MCF 10A (cell line): Measurements from ENCODE around the gene HOXD9. TPM values are rescaled to one million over a fixed set of nuclear protein-coding genes. Genes with fewer than 3 reads are reported as not detected.
A peak's percentile ranks its signal among the peaks of the same experiment; 100 is the strongest.

Experiments used
- BruUV-seq: library from RNA; stranded (reverse); fragments of 400-500 nt; replicated peaks from 2 replicates; lab custom pipeline; 2021; lab: Mats Ljungman, UMichigan
- CTCF ChIA-PET: fragments of 300-600 bp; sonication (Branson Sonifier 250); formaldehyde crosslinking; extraction: SDS; loops from one replicate; lab custom pipeline; 2021; ENCODE audit warnings: antibody characterized with exemption, inconsistent platforms; lab: Yijun Ruan, JAX
- POLR2A ChIA-PET: fragments of 300-600, 350-650 bp; sonication (Branson Sonifier 250); formaldehyde crosslinking; extraction: SDS; loops from one replicate; lab custom pipeline; 2020; ENCODE audit warnings: antibody characterized with exemption, inconsistent platforms; lab: Yijun Ruan, JAX
- DNase-seq: peaks from one replicate; pipeline ENCODE4 v3.0.0-alpha.2; 2018; ENCODE audit not compliant: unreplicated experiment
- H3K27ac Mint-ChIP-seq: one replicate; pipeline ENCODE4 v1.8.0; 2022; ENCODE audit warnings: mild to moderate bottlenecking, low read depth, mixed read lengths; ENCODE audit not compliant: unreplicated experiment
- H3K27me3 Mint-ChIP-seq: one replicate; pipeline ENCODE4 v1.8.0; 2022; ENCODE audit warnings: mixed read lengths; ENCODE audit not compliant: insufficient read depth, unreplicated experiment
- H3K36me3 Mint-ChIP-seq: one replicate; pipeline ENCODE4 v1.8.0; 2022; ENCODE audit warnings: mild to moderate bottlenecking, moderate library complexity, mixed read lengths; ENCODE audit not compliant: insufficient read depth, unreplicated experiment
- H3K4me1 Mint-ChIP-seq: one replicate; pipeline ENCODE4 v1.8.0; 2022; ENCODE audit warnings: mixed read lengths; ENCODE audit not compliant: insufficient read depth, unreplicated experiment
- H3K4me3 Mint-ChIP-seq: one replicate; pipeline ENCODE4 v1.8.0; 2022; ENCODE audit warnings: mild to moderate bottlenecking, moderate library complexity, mixed read lengths; ENCODE audit not compliant: unreplicated experiment
- H3K9me3 Mint-ChIP-seq: one replicate; pipeline ENCODE4 v1.8.0; 2022; ENCODE audit warnings: mixed read lengths; ENCODE audit not compliant: unreplicated experiment
- intact Hi-C: fragments of 100-400 bp; cut with micrococcal nuclease; formaldehyde crosslinking; loops from 2 replicates; pipeline ENCODE4 v1.14.1; 2022
- total RNA-seq: library from RNA; stranded (reverse); gene quantifications from 2 replicates; pipeline ENCODE4 v1.2.3, GENCODE V29; 2022
- TF ChIP-seq, protein P1 (sequence below): fragments of 200-600 bp; IDR thresholded peaks from one replicate; pipeline ENCODE4 v1.8.0; 2022; ENCODE audit warnings: antibody characterized with exemption, mild to moderate bottlenecking; ENCODE audit not compliant: unreplicated experiment

Gene HOXD9
- total RNA-seq, 1 experiment from 2014 or later: not detected

DNA sequence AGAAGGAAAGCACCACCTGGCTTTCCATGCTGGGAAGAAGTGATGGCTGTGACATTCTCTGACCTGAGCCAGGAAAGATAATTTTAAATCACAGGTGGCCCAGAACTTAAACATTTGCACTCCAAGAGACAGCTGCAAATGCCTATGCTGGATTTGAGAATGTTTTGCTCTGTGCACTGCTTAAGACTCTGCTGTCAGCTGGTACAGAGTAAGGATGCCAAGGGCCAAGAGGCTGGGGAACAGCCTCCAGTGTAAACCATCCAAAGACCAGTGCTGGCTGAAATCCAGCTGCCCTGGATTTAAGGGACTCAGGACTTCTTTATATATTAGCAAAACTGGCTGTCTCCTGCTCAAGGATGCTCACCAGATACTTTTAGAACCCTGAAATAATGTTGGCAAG is 10.9 kb downstream of the HOXD9 start:
- Mint-ChIP-seq H3K9me3 (no peaks in the 10 kb centered on the region), H3K27me3 (no peaks in the 10 kb centered on the region), H3K4me1 (no peaks in the 10 kb centered on the region), H3K27ac (no peak overlapping the region), H3K36me3 (no peaks in the 10 kb centered on the region), H3K4me3 (no peak overlapping the region)
- CTCF ChIA-PET: interaction anchor here (0.6 to 4.7 kb wide), 9 partner anchors 322 to 1015 kb away, joined by 3 to 50 read pairs (median 5); no protein-coding TSS in a partner anchor
- TF ChIP-seq, protein P1, sequence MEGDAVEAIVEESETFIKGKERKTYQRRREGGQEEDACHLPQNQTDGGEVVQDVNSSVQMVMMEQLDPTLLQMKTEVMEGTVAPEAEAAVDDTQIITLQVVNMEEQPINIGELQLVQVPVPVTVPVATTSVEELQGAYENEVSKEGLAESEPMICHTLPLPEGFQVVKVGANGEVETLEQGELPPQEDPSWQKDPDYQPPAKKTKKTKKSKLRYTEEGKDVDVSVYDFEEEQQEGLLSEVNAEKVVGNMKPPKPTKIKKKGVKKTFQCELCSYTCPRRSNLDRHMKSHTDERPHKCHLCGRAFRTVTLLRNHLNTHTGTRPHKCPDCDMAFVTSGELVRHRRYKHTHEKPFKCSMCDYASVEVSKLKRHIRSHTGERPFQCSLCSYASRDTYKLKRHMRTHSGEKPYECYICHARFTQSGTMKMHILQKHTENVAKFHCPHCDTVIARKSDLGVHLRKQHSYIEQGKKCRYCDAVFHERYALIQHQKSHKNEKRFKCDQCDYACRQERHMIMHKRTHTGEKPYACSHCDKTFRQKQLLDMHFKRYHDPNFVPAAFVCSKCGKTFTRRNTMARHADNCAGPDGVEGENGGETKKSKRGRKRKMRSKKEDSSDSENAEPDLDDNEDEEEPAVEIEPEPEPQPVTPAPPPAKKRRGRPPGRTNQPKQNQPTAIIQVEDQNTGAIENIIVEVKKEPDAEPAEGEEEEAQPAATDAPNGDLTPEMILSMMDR: no peak
- no peak for DNase-seq
- BruUV-seq: no TSS peak
- POLR2A ChIA-PET: no interaction called here
- intact Hi-C loops: no loop called here

- Mint-ChIP-seq H3K4me3 (no peak overlapping the region), H3K4me1 (no peaks in the 10 kb centered on the region), H3K27ac (no peak overlapping the region), H3K27me3 (no peaks in the 10 kb centered on the region), H3K36me3 (no peaks in the 10 kb centered on the region), H3K9me3 (no peaks in the 10 kb centered on the region)
- no peak for DNase-seq
- intact Hi-C loops: loop anchor here (2.0 kb wide), 1 partner anchor 681 kb away; no protein-coding TSS in a partner anchor
- ChIA-PET POLR2A (no interaction called here), CTCF (interaction anchor here (0.6 to 4.7 kb wide), 13 partner anchors 8 to 1014 kb away, joined by 3 to 50 read pairs (median 3); no protein-coding TSS in a partner anchor)
- BruUV-seq: no TSS peak
- TF ChIP-seq, protein P1: no peak
These were observed 11.5 kb downstream of the HOXD9 start for GRCh38 chr2:176134035-176134434.

DNA sequence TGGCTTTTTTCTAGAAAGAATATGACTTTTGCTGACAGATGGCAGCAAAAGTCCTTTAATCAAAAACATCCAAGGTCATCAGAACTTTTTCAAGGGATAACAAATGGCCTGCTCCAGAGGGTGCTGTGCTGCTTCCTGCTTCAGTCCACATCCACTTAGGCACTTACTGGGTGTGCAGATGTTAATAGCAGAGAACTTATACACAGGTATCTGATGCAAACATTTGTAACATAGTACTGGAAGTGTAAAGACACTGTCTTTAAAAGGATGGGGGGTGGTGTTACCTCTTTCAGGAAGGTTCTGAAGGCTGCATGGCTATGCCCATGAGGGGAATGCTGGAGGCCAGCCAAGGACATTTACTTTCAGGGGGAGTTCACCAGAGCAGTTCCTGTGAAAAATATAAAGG is 12.5 kb downstream of the HOXD9 start:
- Mint-ChIP-seq H3K27ac (peak overlapping the region; percentile 53), H3K4me3 (no peak overlapping the region), H3K27me3 (no peaks in the 10 kb centered on the region), H3K9me3 (no peaks in the 10 kb centered on the region), H3K4me1 (no peaks in the 10 kb centered on the region), H3K36me3 (no peaks in the 10 kb centered on the region)
- intact Hi-C loops: loop anchor here (1.0 to 2.0 kb wide), 3 partner anchors 503 to 680 kb away; no protein-coding TSS in a partner anchor
- TF ChIP-seq, protein P1: no peak
- BruUV-seq: no TSS peak
- POLR2A ChIA-PET: interaction anchor here (0.7 kb wide), 1 partner anchor 500 kb away, joined by 3 read pairs; no protein-coding TSS in a partner anchor
- no peak for DNase-seq
- CTCF ChIA-PET: interaction anchor here (0.7 to 4.7 kb wide), 6 partner anchors 24 to 1014 kb away, joined by 3 to 50 read pairs (median 3); no protein-coding TSS in a partner anchor

DNA sequence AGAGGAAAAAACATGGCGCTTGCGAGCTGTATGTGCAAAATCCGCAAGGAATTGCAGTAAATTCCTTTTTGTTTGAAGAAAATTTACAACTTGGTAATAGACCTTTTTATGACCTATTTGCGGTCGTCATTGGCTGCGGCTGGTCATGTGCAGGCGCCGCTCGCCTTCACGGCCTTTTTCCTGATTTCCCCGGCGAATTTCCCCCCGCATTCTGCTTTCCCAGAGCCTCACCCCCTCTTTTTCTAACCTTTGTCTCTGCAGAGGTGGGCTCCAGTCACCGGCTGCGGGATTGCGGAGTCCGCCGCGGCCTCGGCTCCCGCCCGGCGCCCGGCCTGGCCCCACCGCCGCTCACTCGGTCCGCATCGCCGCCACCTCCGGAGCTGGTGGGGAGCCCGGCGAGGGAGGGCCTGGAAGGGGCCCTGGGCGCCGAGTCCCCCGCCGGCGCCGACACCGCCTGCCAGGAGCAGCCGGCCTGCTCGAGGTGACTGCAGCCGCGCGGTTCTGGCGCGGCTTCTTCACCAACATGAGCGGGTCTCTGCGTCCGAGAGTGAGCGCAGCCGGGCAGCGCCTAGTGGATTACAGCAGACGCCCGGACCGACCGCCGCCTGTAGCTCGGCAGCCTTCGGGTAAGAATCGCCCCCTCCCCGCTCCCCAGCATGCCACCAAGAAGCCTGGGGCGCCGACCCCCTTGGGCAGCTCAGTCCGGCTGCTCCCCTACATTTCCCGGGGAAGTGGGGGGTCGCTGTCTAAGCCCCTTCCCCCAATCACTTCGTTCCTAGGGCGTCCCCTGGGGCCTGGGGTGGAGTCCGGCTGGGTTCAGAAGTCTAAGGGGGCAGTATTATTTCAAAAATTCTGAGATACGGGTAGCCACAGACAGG is 14.1 kb downstream of the HOXD9 start:
- Mint-ChIP-seq H3K36me3 (no peaks in the 10 kb centered on the region), H3K9me3 (no peaks in the 10 kb centered on the region), H3K4me1 (no peaks in the 10 kb centered on the region), H3K27ac (no peak overlapping the region), H3K4me3 (no peak overlapping the region), H3K27me3 (no peaks in the 10 kb centered on the region)
- no TSS peak for BruUV-seq
- intact Hi-C loops: no loop called here
- POLR2A ChIA-PET: no interaction called here
- TF ChIP-seq, protein P1: no peak
- CTCF ChIA-PET: interaction anchor here (1.0 to 10.1 kb wide), 7 partner anchors 9 to 1012 kb away, joined by 3 to 175 read pairs (median 5); no protein-coding TSS in a partner anchor
- DNase-seq: no peak
